ENCODE data around the gene PTPRR. TPM values are rescaled to one million over a fixed set of nuclear protein-coding genes. Genes with fewer than 3 reads are reported as not detected.

Gene PTPRR
- total and polyA plus RNA-seq, 4 donors, result 0.02 to 0.08 TPM; not detected in 2

- H3K9ac ChIP-seq (ENCODE audit: low read depth in 1 of 2, low read length in 2 of 2), result no peak overlapping the region
- no peak for TF ChIP-seq REST (IDR thresholded peaks at IDR 0.05)
- no peak for TF ChIP-seq SP1 (IDR thresholded peaks at IDR 0.05)
- no peak for TF ChIP-seq MAX (IDR thresholded peaks at IDR 0.05)
- no peak for TF ChIP-seq GABPA (IDR thresholded peaks at IDR 0.05 in 1 of 2, conservative IDR thresholded peaks at IDR 0.05 in 1 of 2)
- TF ChIP-seq ATF3 (IDR thresholded peaks at IDR 0.05), result no peak
- no peak for TF ChIP-seq HNF4G (IDR thresholded peaks at IDR 0.05)
- TF ChIP-seq JUND (IDR thresholded peaks at IDR 0.05), result no peak
- no peak for TF ChIP-seq FOXA1 (IDR thresholded peaks at IDR 0.05)
- no peak for TF ChIP-seq YY1 (IDR thresholded peaks at IDR 0.05)
- TF ChIP-seq CTCF (IDR thresholded peaks at IDR 0.05; ENCODE audit: low read depth, low read length, missing input control), result no peak
- H3K4me3 ChIP-seq (ENCODE audit: low read depth in 1 of 3, low read length in 3 of 3), result no peak overlapping the region
- H3K27me3 ChIP-seq (ENCODE audit: control insufficient read depth in 4 of 4, insufficient read depth in 4 of 4, low read length in 3 of 4), result no peaks in the 10 kb centered on the region
- WGBS, result 75% methylated on average over 2 of the region's 2 CpGs
- H3K4me1 ChIP-seq (ENCODE audit: control insufficient read depth in 4 of 4, insufficient read depth in 4 of 4, low read length in 3 of 4), result no peaks in the 10 kb centered on the region
- H3K9me3 ChIP-seq (ENCODE audit: control insufficient read depth in 4 of 4, low read length in 3 of 4), result no peaks in the 10 kb centered on the region
- no peak overlapping the region for H3K27ac ChIP-seq (ENCODE audit: low read depth in 1 of 2, low read length in 2 of 2)
- no peak for DNase-seq (ENCODE audit: low spot score)
- no peaks in the 10 kb centered on the region for H3K36me3 ChIP-seq (ENCODE audit: control insufficient read depth in 4 of 4, insufficient read depth in 3 of 4, low read depth in 1 of 4, low read length in 3 of 4)
These were observed 176.4 kb downstream of the PTPRR start for GRCh38 chr12:70744178-70744577.

GRCh38 chr12:70741256-70741655, 179.3 kb downstream of the PTPRR start:
- H3K27ac ChIP-seq (ENCODE audit: low read depth in 1 of 2, low read length in 2 of 2), result no peak overlapping the region
- DNase-seq (ENCODE audit: low spot score), result no peak
- H3K4me1 ChIP-seq (ENCODE audit: control insufficient read depth in 4 of 4, insufficient read depth in 4 of 4, low read length in 3 of 4), result no peaks in the 10 kb centered on the region
- no peak overlapping the region for H3K9ac ChIP-seq (ENCODE audit: low read depth in 1 of 2, low read length in 2 of 2)
- H3K4me3 ChIP-seq (ENCODE audit: low read depth in 1 of 3, low read length in 3 of 3), result no peak overlapping the region
- no peaks in the 10 kb centered on the region for H3K27me3 ChIP-seq (ENCODE audit: control insufficient read depth in 4 of 4, insufficient read depth in 4 of 4, low read length in 3 of 4)
- no peaks in the 10 kb centered on the region for H3K9me3 ChIP-seq (ENCODE audit: control insufficient read depth in 4 of 4, low read length in 3 of 4)
- no peaks in the 10 kb centered on the region for H3K36me3 ChIP-seq (ENCODE audit: control insufficient read depth in 4 of 4, insufficient read depth in 3 of 4, low read depth in 1 of 4, low read length in 3 of 4)
- TF ChIP-seq HNF4G (IDR thresholded peaks at IDR 0.05) (no peak), EGR1 (IDR thresholded peaks at IDR 0.05; ENCODE audit: low read depth in 2 of 2) (no peak), ATF3 (IDR thresholded peaks at IDR 0.05) (no peak), ZBTB33 (IDR thresholded peaks at IDR 0.05) (no peak), CTCF (IDR thresholded peaks at IDR 0.05; ENCODE audit: low read depth, low read length, missing input control) (no peak), RAD21 (IDR thresholded peaks at IDR 0.05) (no peak), YY1 (IDR thresholded peaks at IDR 0.05) (no peak), GABPA (IDR thresholded peaks at IDR 0.05 in 1 of 2, conservative IDR thresholded peaks at IDR 0.05 in 1 of 2) (no peak)
- WGBS, result 74% methylated on average over 4 of the region's 4 CpGs

All from liver (tissue), 9 donors.